Skeletal muscle tissue (tissue), 4 donors: Measurements from ENCODE around the gene GLO1. TPM values are rescaled to one million over a fixed set of nuclear protein-coding genes. Genes with fewer than 3 reads are reported as not detected.

Experiments
- H3K27ac ChIP-seq: one replicate; pipeline ENCODE4 v1.7.0; 2013; ENCODE audit warnings: mild to moderate bottlenecking, low read depth, low read length, inconsistent platforms
- H3K27me3 ChIP-seq, 3 donors: one replicate each; pipeline ENCODE4 v1.7.0; 2013; ENCODE audit warnings: low read length in 3 of 3; ENCODE audit not compliant: control insufficient read depth in 3 of 3, insufficient read depth in 3 of 3
- H3K36me3 ChIP-seq, 3 donors: one replicate each; pipeline ENCODE4 v1.7.0; 2013; ENCODE audit warnings: low read length in 3 of 3; ENCODE audit not compliant: control insufficient read depth in 3 of 3, insufficient read depth in 3 of 3
- H3K4me1 ChIP-seq, 3 donors: one replicate each; pipeline ENCODE4 v1.7.0; 2013; ENCODE audit warnings: low read length in 3 of 3, mild to moderate bottlenecking in 3 of 3; ENCODE audit not compliant: control insufficient read depth in 3 of 3, insufficient read depth in 3 of 3
- H3K4me3 ChIP-seq, 3 donors: one replicate each; pipeline ENCODE4 v1.7.0; 2013; ENCODE audit warnings: low read length in 3 of 3
- H3K9ac ChIP-seq, 3 donors: one replicate each; pipeline ENCODE4 v1.7.0; 2013; ENCODE audit warnings: low read length in 3 of 3, mild to moderate bottlenecking in 3 of 3, moderate library complexity in 2 of 3, low read depth in 1 of 3
- H3K9me3 ChIP-seq, 3 donors: one replicate each; pipeline ENCODE4 v1.7.0; 2013; ENCODE audit warnings: low read length in 3 of 3; ENCODE audit not compliant: control insufficient read depth in 3 of 3
- total RNA-seq: library from RNA; depleted of rRNA; stranded (reverse); fragments of >200 nt; gene quantifications from one replicate; pipeline ENCODE4 v1.2.3, GENCODE V29; 2014
- donor health status: Osteomylitis.

Gene GLO1
- total RNA-seq, 1 donor from 2014 or later, result 95.0 TPM

DNA sequence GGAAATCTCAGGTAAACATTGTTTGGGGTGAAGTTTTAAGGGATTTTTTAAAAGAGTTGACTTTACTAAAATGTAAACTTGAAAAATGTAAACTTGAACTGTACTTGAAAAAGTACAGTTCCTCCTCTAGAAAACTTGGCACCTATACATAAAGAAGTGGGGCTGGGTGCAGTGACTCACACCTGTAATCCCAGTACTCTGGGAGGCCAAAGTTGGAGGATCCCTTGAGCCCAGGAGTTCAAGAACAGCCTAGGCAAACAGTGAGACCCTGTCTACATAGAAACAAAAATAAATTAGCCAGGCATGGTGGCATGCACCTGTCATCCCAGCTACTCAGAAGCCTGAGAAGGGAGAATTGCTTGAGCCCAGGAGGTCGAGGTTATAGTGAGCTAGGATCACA is 70.5 kb downstream of the GLO1 start:
- peaks cover 0 to 6% (median 5%) of the 10 kb centered on the region in 3 donors for H3K4me1 ChIP-seq
- no peak overlapping the region for H3K27ac ChIP-seq
- H3K27me3 ChIP-seq, result no peaks in the 10 kb centered on the region
- no peaks in the 10 kb centered on the region for H3K9me3 ChIP-seq
- no peaks in the 10 kb centered on the region for H3K36me3 ChIP-seq
- no peak overlapping the region for H3K4me3 ChIP-seq
- no peak overlapping the region for H3K9ac ChIP-seq

DNA sequence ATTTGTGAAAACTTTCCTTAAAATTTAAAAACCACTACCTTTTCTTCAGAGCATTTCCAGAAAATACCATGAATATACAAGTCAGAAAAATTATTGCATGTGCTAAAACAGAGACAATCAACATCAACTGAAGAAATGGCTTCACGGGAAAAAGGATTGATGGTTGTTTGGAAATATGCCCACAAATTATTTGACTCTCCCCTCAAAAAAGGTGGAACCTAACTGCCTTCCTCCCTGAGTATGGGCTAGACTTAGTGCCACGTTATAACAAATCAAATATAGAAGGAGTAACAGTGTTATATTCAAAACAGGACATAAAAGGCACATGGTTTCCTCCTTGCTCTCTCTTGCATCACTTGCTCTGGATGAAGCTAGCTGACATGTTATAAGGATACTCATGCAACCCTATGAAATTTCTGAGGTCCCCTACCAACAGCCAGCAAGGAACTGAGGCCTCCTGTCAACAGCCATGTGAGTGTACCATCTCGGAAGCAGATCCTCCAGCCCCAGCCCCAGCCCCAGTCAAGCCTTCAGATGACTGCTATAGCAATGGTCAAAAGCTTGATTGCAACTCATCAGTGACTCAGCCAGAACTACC is 71.7 kb downstream of the GLO1 start:
- Histone ChIP-seq H3K4me3 (no peak overlapping the region), H3K27me3 (no peaks in the 10 kb centered on the region), H3K4me1 (peaks cover 0 to 6% (median 5%) of the 10 kb centered on the region in 3 donors), H3K9ac (no peak overlapping the region), H3K9me3 (no peaks in the 10 kb centered on the region), H3K36me3 (no peaks in the 10 kb centered on the region), H3K27ac (no peak overlapping the region)

Other genes with a start within 250 kb of the GLO1 start
- gene BTBD9, start 63.2 kb downstream of the GLO1 start, total RNA-seq, result 17.2 TPM
- gene DNAH8, start 12.2 kb upstream of the GLO1 start, total RNA-seq, result 14.6 TPM